ENCODE data around the gene SEC14L5. TPM values are rescaled to one million over a fixed set of nuclear protein-coding genes. Genes with fewer than 3 reads are reported as not detected.
A peak's percentile ranks its signal among the peaks of the same experiment; 100 is the strongest.

Gene SEC14L5
- total RNA-seq, 1 donor from 2014 or later: 0.41 TPM

- peaks cover 43% of the 10 kb centered on the region for H3K36me3 ChIP-seq
- no peaks in the 10 kb centered on the region for H3K27me3 ChIP-seq (ENCODE audit: low read depth)
- intact Hi-C loops (cut with DNase I): no loop called here
- no peak overlapping the region for H3K4me3 ChIP-seq
- H3K27ac ChIP-seq: no peak overlapping the region
- ATAC-seq (no peak), DNase-seq (no peak)
- H3K9me3 ChIP-seq: no peaks in the 10 kb centered on the region
- no peak for TF ChIP-seq CTCF (IDR thresholded peaks at IDR 0.05)
- no peaks in the 10 kb centered on the region for H3K4me1 ChIP-seq
These were observed 101.4 kb downstream of the SEC14L5 start for GRCh38 chr16:5059386-5060072.

- Histone ChIP-seq H3K9me3 (no peaks in the 10 kb centered on the region), H3K4me1 (no peaks in the 10 kb centered on the region), H3K36me3 (peaks cover 37% of the 10 kb centered on the region), H3K27ac (no peak overlapping the region), H3K27me3 (ENCODE audit: low read depth) (no peaks in the 10 kb centered on the region), H3K4me3 (no peak overlapping the region)
- intact Hi-C loops (cut with DNase I): no loop called here
- TF ChIP-seq CTCF (IDR thresholded peaks at IDR 0.05): no peak
- ATAC-seq (no peak), DNase-seq (no peak)
These were observed 102.0 kb downstream of the SEC14L5 start for GRCh38 chr16:5060073-5060641.

GRCh38 chr16:5062051-5062450, 103.9 kb downstream of the SEC14L5 start:
- no peaks in the 10 kb centered on the region for H3K27me3 ChIP-seq (ENCODE audit: low read depth)
- DNase-seq (no peak), ATAC-seq (no peak)
- H3K9me3 ChIP-seq: no peaks in the 10 kb centered on the region
- peaks cover 7% of the 10 kb centered on the region for H3K4me1 ChIP-seq
- intact Hi-C loops (cut with DNase I): no loop called here
- no peak for TF ChIP-seq CTCF (IDR thresholded peaks at IDR 0.05)
- peaks cover 30% of the 10 kb centered on the region for H3K36me3 ChIP-seq
- no peak overlapping the region for H3K4me3 ChIP-seq
- H3K27ac ChIP-seq: no peak overlapping the region

GRCh38 chr16:5062790-5063765, 104.9 kb downstream of the SEC14L5 start:
- intact Hi-C loops (cut with DNase I): no loop called here
- no peaks in the 10 kb centered on the region for H3K27me3 ChIP-seq (ENCODE audit: low read depth)
- TF ChIP-seq CTCF (IDR thresholded peaks at IDR 0.05): no peak
- no peaks in the 10 kb centered on the region for H3K9me3 ChIP-seq
- H3K36me3 ChIP-seq: peaks cover 22% of the 10 kb centered on the region
- ATAC-seq: no peak
- no peak for DNase-seq
- no peak overlapping the region for H3K4me3 ChIP-seq
- peaks cover 7% of the 10 kb centered on the region for H3K4me1 ChIP-seq
- H3K27ac ChIP-seq: no peak overlapping the region

- intact Hi-C loops (cut with DNase I): no loop called here
- H3K27ac ChIP-seq: no peak overlapping the region
- H3K4me1 ChIP-seq: peaks cover 7% of the 10 kb centered on the region
- peak; percentile 82 to 84 for ATAC-seq
- no peaks in the 10 kb centered on the region for H3K27me3 ChIP-seq (ENCODE audit: low read depth)
- peak; percentile 82 for DNase-seq
- peaks cover 15% of the 10 kb centered on the region for H3K36me3 ChIP-seq
- no peaks in the 10 kb centered on the region for H3K9me3 ChIP-seq
- H3K4me3 ChIP-seq: peak overlapping the region; percentile 50
- no peak for TF ChIP-seq CTCF (IDR thresholded peaks at IDR 0.05)
These were observed 106.8 kb downstream of the SEC14L5 start for GRCh38 chr16:5064915-5065314.
